NCI-H1694 (cell line): ENCODE results near the gene EVL.

ENCODE experiments used
- DNase-seq: peaks from one replicate; lab custom pipeline; 2025; lab: John Stamatoyannopoulos, UW

Gene EVL

DNA sequence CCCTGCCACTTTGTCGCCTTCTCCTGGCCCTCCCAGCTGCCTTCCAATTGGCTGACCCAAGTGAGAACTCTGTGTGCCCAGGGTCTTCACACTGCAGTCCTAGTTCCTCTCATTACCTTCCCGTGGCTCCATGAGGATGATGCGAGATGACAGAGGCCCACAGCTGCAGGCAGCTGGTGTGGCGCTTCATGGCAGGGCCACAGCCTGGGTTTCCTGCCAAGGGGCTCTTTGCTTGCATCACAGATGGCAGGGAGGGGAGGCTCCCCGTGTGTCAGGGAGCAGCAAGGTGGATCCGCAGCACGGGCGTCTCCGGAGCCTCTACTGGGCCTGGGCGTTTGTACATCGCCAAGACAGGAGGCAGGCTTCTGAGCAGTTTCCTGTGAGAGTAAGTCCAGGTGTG lies 65.3 kb downstream of the EVL start:
- DNase-seq: peak; percentile 22

DNA sequence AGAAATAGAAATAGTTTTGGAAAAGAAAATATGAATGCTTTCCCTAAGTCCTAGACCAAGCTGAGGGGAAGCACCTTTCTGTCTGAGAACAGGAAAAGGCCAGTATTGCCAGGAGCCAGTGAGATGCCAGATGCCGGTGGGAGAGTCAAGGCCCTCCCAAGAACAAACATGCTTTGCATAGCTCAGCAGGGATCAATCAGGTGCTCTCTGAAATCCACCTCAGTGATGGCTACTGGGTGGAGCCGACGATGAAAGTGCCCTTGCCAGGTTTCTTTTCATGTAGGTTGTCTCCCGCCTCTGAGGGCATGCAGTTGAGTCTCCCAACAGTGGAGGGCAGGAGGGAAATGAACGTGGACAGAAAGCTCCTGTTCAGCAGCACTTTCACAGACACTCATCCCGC lies 66.0 kb downstream of the EVL start:
- DNase-seq: no peak

DNA sequence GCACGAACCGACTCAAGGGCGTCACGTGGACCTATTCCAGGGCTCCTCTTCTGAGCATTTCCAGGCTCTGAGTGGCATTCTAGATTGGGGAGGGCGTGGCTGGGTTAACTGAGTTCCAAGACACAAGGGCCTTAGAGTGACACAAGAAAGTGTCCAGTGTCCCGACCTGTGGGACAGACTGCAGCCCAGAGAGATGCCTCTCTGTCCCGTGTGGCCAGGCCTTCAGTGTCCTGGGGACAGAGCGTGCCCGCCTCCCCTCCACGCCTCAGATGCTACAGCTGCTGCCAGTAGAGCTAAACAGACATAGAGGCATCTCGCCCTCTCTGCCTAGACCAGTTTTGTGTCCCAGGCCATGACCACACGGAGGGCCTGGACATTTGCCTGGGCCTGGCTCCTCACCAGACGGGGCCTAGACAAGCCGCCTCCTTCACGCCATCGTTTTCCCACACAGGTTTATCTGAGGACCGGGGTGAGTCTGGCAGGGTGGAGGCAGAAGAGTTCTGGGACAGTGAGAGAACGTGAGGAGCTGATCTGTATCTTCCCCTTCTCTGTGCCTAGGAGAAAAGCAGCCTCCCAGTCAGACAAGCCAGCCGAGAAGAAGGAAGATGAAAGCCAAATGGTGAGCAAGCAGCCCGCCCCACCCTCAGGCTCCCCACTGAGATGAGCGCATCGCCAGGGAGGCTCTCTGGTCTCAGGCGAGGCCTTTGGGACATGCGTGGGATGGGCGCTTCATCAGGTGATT lies 67.1 kb downstream of the EVL start:
- DNase-seq: no peak

DNA sequence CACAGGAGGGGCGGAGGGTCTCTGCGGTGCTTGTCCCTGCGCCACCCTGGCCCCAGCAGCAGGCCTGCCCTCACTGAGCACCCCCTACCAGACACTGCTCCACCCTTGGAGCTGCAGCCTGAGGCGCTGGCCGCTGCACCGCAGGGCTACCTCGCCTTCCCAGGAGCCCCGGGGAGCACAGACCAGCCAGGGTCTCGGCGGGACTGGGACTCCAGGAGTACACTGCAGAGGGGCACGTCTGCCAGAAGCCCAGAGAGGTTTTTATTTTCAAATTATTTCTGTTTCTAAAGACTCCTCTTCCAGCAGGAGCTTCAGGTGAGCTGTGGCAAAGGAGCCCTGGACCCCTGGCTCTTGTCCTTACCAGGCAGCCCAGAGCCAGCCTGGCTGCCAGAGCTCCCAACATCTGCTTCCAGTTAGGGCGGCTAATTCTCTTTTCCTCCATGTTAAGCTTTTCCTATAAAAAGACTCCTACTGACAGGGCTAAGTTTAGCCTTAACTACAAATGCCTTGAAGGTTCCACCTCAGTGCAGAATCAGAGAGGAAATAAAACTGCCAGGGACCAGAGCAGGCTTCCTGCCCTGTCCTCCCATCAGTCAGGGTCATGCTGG lies 67.8 kb downstream of the EVL start:
- DNase-seq: no peak

DNA sequence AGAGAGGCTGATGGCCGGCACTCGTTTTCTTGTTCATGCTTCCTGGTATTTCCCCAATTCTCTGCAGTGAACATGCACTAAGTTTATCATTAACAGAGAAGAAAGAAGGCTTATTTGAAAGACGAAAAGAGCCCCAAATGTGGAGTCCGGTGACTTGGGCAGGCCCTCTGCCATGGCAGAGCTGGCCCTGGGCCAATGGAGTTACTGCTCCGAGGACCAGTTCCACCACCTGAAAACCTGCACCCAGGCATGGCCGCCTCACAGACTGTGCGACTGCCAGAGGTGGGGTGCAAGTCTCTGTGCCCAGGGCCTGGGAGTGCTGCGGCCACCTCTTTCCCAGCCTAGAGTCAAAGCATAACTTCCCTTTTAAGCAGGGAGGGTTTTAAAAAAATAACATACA lies 69.4 kb downstream of the EVL start:
- DNase-seq: no peak

DNA sequence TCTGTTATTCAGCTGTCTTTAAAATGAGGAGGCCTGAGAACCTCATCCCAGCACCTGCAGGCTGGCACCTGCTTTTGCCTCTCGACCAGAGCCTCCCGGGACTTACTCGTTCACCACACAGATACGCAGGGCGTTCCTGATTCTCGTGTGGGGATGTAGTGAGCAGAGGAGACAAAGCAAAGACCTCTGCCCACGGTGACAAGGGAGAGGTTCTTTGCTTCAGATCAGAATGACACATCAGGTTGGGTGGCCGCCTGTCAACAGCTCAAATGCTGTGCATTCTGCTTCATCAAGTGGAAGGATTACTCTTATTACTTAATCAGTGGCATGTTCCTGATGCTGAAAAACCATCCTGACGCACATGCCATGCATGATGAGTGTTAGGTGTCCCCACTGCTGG lies 69.9 kb downstream of the EVL start:
- no peak for DNase-seq

DNA sequence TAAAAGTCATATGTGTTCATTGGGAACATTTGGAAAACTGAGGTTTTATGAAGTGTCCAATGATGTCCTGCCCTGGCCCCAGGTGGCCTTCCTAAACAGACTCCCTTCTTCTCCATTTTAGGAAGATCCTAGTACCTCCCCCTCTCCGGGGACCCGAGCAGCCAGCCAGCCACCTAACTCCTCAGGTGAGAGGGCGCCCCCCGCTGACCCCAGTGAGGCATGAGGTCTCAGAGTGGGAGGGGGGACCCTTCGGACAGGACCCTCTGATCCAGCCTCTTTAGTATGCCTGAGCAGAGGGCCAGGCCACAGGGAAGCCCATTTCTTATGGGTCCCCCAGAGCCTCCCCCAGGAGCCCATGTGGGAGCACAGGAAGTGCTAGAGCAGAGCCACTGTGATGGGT lies 70.6 kb downstream of the EVL start:
- no peak for DNase-seq

DNA sequence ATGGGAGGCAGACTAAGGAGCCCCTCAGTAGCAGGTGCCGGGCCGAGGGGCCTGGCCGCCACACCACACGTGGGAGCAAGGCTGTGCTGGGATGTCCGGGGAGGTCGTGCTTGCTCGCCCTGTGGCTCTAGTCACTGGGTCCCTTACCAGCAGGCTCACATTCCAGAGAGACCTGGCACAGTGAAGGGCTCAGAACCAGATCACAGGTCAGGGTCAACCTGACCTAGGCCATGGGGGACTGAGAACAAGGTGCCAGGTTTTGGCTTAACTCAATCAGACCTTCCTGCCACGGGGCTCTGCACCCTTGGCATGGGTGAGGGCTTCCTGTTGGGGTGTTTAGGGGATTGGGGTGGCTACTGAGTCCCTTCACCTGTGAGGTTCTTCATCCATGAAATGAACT lies 72.0 kb downstream of the EVL start:
- no peak for DNase-seq

DNA sequence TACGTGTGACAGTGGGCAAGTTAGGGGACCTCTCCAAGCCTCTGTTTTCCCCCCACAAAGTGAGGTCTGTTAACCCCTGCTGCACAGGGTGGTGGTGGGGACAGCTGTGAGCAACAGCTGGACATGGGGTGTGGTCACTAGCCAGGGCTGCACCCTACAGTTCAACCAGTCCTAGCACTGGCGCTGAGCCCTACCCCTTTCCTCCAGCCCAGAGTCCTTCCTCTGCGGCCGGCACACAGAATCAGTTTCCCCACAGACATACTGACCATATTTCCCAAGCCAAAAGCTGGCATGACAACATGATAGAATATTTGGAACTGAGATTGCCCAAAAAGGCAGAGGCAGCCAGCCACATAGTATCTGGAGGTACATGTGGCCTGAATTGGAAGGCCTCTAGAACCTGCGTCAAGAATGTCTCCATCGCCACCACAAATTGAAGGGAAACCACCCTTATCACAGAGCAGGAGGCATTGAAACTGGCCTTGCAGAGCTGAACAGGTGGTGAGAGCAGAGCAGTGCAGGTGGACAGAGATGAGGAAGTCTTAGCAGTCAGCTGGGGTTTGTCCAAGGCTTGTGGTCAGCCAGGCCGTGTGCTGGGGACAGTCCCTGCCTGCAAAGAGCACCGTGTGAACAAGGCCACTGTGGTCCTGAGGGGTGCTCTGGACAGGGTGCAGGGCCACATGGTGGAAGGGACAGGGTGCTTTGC lies 73.0 kb downstream of the EVL start:
- no peak for DNase-seq

DNA sequence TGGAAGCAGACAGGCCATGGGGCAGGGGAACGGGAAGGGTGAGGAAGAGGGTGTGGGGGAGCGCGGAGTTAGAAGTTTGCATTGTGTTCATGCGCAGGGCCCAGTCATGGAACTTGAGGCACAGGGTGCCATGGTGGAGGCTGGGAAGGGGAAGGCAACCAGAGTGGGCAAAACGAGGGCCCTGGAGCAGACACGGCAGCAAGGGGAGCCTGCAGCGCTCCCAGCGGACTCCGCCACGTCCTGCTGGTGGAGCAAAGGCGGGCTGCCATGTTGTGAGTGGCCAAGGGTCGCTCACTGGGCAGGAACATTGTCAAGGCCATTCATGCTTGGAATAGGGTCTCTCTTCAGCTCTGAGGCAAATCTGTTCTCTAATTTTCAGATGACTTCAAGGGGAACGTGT lies 73.7 kb downstream of the EVL start:
- DNase-seq: no peak

DNA sequence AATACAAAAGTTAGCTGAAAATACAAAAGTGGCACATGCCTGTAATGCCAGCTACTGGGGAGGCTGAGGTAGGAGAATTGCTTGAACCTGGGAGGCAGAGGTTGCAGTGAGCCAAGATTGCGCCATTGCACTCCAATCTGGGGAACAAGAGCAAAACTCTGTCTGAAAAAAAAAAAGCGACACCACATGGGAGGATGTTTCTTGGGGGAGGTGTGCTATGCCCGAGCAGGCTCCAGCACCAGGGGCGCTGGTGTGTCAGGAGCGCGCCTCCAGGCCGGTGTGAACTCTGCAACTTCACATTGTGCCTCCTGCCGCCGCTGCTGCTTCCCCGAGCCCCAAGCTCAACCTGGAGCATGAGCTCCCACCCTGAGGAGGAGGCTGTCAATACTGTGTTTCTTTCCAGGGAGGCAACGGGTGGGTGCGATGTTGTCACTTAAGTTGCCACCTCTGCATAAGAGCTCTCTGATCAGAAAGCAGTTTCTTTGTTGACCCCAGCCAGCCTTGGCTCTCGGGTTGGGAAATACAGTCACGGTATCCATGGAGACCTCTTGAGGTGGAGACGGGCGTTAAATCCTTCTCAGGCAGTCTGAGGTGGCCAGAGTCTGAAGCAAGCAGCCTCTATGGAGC lies 75.3 kb downstream of the EVL start:
- no peak for DNase-seq

DNA sequence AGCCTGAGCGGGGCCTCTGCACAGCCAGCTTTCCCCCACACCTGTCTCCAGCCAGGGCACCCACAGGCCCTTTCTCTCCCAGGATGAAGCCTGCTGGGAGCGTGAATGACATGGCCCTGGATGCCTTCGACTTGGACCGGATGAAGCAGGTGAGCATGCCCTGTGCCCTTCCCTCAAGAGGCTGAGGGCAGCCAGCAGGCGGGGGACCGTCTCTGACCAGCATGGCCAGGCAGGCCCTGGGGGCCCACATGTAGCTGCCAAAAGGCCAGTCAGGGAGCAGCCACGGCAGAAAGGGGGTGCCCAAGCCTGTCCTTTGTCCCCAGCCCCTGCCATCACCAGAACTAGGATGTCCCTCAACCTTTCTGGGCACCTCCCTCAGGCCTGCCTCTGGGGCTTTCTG lies 75.9 kb downstream of the EVL start:
- no peak for DNase-seq

DNA sequence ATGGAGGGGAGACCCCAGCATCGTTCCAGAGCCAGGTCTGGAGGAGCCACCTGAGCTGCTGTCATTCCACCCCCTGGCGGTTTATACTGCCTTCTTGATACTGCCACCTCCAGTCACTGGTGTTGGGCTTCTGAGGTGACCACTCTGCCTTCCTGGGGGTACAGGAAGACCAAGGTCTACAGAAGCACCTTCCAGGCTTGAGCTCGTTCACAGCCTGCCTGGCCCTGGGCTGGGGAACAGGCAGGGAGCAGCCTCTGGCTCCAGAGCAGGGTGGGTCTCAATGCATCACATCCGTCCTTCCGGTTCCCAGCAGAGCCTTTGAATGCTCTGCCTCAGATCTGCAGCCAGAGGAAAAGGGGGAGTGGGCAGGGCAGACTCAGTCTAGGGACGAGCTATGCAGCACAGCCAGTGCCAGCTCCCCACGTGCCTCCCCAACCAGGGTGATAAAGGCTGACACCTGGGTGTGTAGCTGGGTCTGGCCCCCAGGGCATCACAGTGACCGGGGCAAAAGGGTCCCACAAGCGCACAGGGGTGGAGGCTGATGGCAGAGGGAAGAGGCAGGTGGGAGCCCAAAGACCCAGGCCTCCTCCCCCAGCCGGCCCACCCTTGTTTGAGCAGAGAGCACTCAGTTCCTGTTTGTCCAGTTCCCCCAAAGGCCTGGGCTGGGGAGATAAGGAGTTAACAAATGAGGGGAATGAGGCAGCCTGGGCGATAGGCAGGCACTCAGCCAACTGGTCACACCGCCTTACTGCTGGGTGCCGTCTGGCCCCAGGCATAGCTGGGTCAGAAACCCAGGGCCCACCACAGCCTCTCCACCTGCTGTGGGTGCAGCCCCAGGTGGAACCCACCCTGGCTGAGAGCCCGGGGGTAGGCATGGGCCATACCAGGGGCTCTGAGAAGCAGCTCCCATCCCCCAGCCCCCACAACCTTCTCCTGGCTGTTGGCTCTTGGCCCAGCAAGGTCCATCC lies 77.1 kb downstream of the EVL start:
- no peak for DNase-seq

DNA sequence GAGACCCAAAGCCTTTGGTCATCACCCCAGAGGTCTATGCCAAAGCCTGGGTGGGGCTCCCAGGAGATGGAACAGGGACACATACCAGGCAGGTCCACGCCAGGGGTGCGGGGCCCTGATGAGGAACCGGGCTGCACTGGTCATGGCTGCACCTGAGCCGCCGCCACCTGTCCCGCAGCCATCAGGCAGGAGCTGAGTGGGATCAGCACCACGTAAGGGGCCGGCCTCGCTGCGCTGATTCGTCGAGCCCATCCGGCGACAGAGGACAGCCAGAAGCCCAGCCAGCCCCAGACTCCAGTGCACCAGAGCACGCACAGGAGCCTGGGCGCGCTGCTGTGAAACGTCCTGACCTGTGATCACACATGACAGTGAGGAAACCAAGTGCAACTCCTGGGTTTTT lies 78.3 kb downstream of the EVL start:
- no peak for DNase-seq

DNA sequence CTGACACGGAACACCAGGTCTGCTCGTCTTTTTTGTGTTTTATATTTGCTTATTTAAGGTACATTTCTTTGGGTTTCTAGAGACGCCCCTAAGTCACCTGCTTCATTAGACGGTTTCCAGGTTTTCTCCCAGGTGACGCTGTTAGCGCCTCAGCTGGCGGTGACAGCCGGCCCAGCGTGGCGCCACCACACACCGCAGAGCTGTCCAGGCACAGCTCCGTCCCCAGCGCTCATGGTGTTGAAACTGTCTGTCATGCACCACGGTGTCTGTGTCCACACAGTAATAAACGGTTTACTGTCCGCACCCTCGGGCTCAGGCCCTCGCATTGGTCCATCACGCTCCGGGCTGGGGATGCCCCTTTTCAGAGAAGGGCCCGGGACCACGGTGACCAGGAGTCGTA lies 78.7 kb downstream of the EVL start:
- no peak for DNase-seq

DNA sequence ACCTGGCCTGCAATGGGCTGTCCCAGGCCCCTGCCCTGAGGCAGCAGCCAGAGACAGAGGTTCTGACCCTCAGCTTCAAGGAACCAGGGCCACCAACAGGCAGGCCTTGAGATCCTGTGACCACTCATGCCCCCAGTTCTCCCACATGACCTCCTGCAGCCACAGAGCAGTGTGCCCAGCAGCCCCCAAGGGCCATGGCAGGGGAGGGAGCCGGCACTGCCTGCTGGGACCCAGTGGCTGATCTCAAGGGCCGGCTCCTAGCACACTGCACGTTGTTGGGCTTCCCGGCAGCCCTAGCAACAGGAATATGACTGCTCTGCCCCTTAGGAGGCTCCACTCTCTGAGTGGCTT lies 79.4 kb downstream of the EVL start:
- no peak for DNase-seq

DNA sequence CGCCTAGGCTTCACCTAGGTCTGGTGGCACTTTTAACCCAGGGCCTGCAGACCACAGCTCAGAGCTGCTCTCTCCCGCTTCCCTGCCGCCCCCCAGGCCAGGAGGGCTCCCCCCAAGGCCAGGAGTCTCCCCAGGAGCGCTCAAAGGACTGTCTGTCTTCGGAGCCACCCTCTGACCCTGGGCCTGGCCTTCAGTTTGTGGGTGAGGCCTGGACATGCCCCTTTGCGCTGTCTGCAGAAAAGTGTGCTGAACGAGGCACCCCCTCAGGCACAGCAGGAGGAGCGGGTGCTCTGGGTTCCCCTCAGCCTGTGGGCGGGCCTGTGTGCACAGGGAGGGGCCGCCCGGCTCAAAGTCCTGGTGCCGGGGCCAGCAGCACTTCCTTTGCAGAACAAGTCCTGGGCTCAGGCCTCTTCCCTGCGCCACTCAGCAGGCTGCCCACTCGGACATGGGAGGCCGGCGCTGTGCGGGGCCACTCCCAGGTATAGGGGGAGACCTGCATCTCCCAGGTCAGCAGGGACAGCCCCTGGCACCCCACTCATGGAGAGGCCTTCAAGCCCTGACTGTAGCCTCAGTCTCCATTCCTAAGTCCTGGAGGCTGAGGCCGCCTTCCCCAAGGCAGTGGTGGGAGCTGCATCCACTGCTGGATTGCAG lies 79.9 kb downstream of the EVL start:
- no peak for DNase-seq

DNA sequence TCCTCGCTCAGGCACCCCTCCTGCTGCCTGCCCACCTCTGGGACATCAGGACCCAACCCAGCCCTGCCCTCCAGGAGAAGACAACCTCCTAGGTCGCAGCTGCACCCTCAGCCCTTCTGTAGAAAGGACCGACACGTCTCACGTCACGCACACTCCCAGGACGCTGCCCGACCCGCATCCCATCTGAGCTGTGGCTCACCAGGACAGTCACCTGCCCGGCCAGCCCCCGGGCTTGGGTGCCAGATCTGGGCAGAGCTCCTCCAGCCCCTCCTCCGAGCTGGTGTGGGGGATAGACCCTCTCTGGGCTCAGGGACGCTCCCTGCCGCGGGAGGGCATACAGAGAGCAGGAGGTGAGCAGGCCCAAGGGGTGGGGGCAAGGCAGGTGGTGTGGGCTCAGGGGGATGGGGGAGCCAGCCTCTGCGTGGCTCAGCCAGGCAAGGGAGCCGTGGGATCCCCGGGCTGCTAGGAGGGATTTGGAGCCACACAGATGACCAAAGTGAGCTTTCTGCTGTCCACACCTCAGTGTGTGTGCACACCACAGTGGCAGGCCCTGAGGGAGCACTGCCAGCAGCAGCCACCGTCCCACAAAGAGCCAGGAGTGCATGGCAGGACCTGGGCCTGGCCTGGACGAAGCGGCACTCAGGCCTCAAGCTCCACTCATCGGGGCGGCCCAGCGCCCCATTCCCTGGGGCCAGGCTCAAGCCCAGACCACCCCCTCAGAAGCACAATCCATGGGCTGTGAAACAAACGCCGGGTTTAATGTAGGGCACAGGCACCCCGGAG lies 80.7 kb downstream of the EVL start:
- DNase-seq: no peak

DNA sequence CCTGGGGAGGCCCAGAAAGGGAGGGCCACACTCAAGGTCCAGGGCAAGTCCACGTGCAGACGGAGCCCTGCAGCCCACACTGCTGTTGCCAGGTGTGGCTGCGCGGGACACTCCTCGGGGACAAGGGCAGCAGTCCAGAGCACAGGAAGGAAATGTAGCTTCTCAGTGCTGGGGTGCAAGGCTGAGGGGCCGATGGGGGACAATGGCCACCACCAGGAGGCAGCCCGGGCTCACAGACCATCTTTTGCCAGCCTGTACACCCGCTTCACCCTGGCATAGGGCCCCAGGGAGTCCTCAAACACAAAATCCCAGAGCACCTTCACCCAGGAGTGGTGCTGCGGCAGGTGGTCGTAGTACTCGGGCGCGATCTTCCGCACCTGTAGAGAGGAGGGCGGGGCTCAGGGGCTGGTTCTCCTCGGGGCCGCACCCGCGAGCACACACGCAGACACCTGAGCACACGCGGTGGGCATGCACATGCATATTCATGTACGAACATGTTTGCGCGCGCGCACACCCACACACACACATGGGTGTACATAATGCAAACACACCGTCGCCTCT lies 81.4 kb downstream of the EVL start:
- DNase-seq: no peak

DNA sequence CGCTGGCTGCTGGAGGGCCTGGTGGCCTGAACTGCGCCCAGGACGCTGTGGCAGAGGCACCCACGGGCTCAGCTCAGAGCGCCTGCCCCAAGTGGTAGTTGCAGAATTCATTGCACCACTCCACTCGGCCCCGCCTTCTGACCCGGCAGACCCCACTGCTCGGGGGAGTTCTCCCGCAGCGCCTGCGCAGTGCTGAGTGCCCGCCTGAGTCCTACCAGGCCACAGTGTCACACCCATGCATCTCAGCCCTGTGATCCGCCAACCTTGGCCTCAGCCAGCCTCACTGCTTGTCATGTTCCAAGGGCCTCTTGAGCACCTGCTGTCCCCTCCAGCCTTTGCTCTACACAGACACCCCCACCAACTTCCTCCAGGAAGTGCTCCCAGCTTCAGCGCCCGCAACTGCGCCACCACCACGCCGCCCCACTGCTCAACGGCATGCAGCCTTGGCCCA lies 82.0 kb downstream of the EVL start:
- DNase-seq: no peak
